IPS-18a (cell line): ENCODE measurements around the gene FAM118B.

Experiments used
- H3K27ac ChIP-seq: one replicate; pipeline ENCODE4 v1.5.1; 2013; ENCODE audit warnings: low read length
- H3K27me3 ChIP-seq: one replicate; pipeline ENCODE4 v1.6.1; 2013; ENCODE audit warnings: mild to moderate bottlenecking, low read length; ENCODE audit not compliant: control insufficient read depth, insufficient read depth
- H3K36me3 ChIP-seq: one replicate; pipeline ENCODE4 v1.6.1; 2013; ENCODE audit warnings: low read depth, low read length; ENCODE audit not compliant: control insufficient read depth
- H3K4me1 ChIP-seq: one replicate; pipeline ENCODE4 v1.6.1; 2013; ENCODE audit warnings: low read depth, low read length; ENCODE audit not compliant: control insufficient read depth
- H3K4me3 ChIP-seq: one replicate; pipeline ENCODE4 v1.5.1; 2013; ENCODE audit warnings: low read length
- H3K9ac ChIP-seq: one replicate; pipeline ENCODE4 v1.6.1; 2013; ENCODE audit warnings: mild to moderate bottlenecking, low read length, moderate library complexity
- H3K9me3 ChIP-seq: one replicate; pipeline ENCODE4 v1.6.1; 2013; ENCODE audit warnings: low read depth, low read length; ENCODE audit not compliant: control insufficient read depth

FAM118B gene

DNA sequence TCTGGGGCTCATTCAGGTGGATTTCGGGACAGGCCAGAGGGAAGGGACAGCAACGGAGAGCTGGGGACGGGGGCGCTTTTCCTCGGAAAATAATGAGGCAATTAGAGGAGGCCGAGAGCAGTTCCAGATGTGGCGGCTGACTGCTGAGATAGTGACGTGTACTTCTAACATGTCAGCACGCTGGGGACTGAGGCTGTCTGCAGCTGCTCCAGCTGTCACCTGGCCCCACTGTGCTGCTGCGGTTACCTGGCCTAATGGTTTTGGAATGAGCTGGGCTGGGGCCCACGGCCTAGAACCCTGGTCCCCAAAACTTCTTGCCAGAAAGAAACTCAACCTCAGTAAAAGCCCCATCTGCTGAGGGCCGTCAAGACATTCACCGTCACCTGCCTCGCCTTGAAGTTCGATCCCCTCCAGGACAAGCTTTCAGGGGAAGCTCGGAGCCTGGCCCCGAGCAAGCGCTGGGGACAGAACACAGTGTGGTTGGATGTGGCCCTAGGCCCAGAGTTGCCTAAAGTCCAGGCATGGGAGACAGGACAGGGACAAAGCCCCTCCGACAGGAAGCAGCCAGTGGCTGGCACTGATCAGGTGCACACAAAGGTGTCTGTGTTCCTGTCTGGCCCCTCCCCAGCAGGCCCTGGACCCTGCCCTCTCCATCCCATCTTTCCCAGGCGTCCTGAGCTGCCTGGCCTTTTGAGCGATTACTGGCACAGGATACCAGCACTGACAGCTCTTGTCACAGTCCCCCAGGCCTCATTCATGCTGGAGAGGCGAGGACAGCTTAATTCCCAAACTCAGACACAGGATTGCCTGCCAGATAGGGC, 22.3 kb upstream of the FAM118B start:
- no peaks in the 10 kb centered on the region for H3K9me3 ChIP-seq
- no peaks in the 10 kb centered on the region for H3K27me3 ChIP-seq
- peaks cover 21% of the 10 kb centered on the region for H3K36me3 ChIP-seq
- no peak overlapping the region for H3K27ac ChIP-seq
- no peak overlapping the region for H3K4me3 ChIP-seq
- H3K4me1 ChIP-seq: no peaks in the 10 kb centered on the region
- no peak overlapping the region for H3K9ac ChIP-seq

DNA sequence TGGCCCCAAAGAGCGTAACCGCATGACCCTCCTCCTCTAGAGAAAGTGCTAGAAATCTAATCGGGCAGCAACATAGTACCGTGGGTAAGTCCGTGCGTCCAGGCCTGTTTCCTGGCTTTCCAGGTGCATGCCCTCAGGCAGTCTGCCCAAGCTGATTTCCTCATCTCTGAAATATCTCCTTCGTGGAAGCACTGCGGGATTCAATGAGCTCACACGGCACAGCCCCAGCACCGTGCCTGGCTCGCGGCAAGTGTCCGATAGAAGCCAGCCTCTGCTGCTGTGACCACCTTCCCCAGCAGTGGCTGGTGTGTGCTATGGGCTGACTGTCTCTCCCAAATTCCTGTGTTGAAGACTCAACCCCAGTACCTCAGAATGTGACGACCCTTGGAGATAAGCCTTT, 20.8 kb upstream of the FAM118B start:
- H3K27ac ChIP-seq: no peak overlapping the region
- no peaks in the 10 kb centered on the region for H3K27me3 ChIP-seq
- H3K9me3 ChIP-seq: no peaks in the 10 kb centered on the region
- H3K36me3 ChIP-seq: peaks cover 13% of the 10 kb centered on the region
- no peaks in the 10 kb centered on the region for H3K4me1 ChIP-seq
- no peak overlapping the region for H3K9ac ChIP-seq
- H3K4me3 ChIP-seq: no peak overlapping the region

GRCh38 chr11:126191379-126192073, 20.1 kb upstream of the FAM118B start:
- no peak overlapping the region for H3K9ac ChIP-seq
- no peak overlapping the region for H3K27ac ChIP-seq
- no peak overlapping the region for H3K4me3 ChIP-seq
- peaks cover 15% of the 10 kb centered on the region for H3K36me3 ChIP-seq
- no peaks in the 10 kb centered on the region for H3K9me3 ChIP-seq
- H3K27me3 ChIP-seq: no peaks in the 10 kb centered on the region
- no peaks in the 10 kb centered on the region for H3K4me1 ChIP-seq

DNA sequence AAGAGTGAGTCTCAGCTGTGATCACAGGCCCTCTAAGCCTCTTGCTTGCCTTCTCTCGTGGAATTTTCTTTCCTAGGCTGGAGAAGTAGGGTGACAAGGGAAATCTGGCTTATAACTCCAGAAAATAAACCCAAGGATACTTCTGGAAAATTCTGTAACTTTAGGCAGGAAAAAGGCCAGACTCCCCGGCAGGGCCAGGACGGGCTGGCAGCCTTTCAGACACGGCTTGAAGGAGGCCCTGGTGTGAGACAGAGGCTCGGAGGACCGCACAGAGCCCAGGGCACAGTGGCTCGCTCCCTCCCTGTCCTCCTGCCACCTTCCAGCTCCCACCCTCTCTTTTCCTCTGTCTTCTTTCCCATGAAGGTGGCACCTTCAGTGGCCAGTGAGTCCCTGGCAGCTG, 19.2 kb upstream of the FAM118B start:
- Histone ChIP-seq H3K36me3 (peaks cover 23% of the 10 kb centered on the region), H3K9ac (no peak overlapping the region), H3K4me1 (no peaks in the 10 kb centered on the region), H3K27me3 (no peaks in the 10 kb centered on the region), H3K4me3 (no peak overlapping the region), H3K27ac (no peak overlapping the region), H3K9me3 (no peaks in the 10 kb centered on the region)

DNA sequence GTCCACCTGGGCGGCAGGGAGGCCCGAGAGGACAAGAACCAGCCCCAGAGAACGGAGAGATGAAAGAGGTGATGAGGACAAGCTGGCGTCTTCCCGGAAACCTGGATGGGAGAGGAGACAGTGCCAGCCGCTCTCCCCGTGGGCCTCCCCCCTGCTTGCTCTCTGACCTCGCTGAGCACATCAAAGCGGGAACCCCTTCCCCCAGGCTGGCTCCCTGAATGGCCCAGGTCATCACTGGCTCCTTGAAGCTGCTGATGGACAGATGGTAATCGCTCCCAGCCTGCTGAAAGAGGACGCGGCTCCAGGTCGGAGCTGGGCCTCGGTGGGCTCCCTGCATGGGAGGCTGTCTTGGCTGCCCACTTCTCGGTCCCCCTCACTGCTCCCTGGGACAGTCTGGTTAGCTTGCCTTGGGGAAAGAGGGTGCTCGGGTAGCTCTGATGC, 18.5 kb upstream of the FAM118B start:
- Histone ChIP-seq H3K27me3 (no peaks in the 10 kb centered on the region), H3K4me3 (no peak overlapping the region), H3K9ac (no peak overlapping the region), H3K4me1 (no peaks in the 10 kb centered on the region), H3K9me3 (no peaks in the 10 kb centered on the region), H3K36me3 (peaks cover 30% of the 10 kb centered on the region), H3K27ac (no peak overlapping the region)

DNA sequence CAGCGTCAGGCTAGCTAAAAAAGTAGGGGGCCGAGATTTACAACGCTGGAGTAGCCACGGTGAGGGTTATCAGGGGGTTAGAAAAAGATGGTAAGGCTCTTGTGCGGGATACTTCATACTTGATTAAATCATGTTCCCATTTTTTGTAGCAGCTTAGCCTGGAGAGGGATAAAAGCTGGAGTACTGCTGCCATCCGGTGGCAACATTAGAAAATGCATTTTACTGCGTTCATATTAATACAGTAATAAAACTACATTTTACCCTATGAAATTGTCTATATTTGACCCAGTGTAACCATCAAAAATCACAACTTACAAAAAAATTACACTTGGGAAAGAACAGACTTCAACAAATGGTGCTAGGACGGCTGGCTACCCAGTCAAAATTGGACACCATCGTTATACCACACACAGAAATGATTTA, 17.4 kb upstream of the FAM118B start:
- H3K9me3 ChIP-seq: no peaks in the 10 kb centered on the region
- no peaks in the 10 kb centered on the region for H3K27me3 ChIP-seq
- no peak overlapping the region for H3K9ac ChIP-seq
- H3K4me3 ChIP-seq: no peak overlapping the region
- peaks cover 37% of the 10 kb centered on the region for H3K36me3 ChIP-seq
- no peaks in the 10 kb centered on the region for H3K4me1 ChIP-seq
- no peak overlapping the region for H3K27ac ChIP-seq

- H3K4me3 ChIP-seq: no peak overlapping the region
- no peak overlapping the region for H3K9ac ChIP-seq
- no peaks in the 10 kb centered on the region for H3K27me3 ChIP-seq
- no peak overlapping the region for H3K27ac ChIP-seq
- no peaks in the 10 kb centered on the region for H3K4me1 ChIP-seq
- H3K36me3 ChIP-seq: peaks cover 44% of the 10 kb centered on the region
- H3K9me3 ChIP-seq: no peaks in the 10 kb centered on the region
Observed at GRCh38 chr11:126195119-126195518, 16.5 kb upstream of the FAM118B start.

DNA sequence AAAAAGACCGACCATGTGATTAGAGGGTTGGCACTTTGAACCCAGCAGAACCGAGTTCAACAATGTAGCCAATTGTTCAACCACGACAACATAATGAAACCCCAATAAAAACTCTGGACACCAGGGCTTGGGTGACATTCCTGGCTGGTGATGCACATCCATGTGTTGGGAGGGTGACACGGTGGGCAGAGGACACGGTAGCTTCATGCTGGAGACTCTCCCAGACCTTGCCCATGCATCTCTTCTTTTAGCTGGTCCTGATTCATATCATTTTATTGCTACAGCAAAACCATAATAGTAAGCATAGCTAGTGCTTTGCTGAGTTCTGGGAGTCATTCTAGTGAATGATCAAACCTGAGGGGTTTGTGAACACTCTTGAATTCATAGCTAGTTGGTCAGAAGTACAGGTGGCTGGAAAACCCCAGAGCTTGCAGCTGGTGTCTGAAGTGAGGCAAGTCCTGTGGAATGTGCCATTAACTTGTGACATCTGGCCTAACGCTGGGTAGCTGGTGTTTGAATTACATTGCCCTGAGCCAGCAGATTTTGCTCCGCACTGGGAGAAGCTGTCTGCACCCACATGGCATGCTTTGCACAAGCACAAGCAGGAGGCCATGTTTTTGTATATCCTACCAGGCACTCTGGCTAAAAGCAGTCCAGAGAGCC, 14.2 kb upstream of the FAM118B start:
- H3K4me3 ChIP-seq: no peak overlapping the region
- H3K27me3 ChIP-seq: no peaks in the 10 kb centered on the region
- no peak overlapping the region for H3K27ac ChIP-seq
- no peak overlapping the region for H3K9ac ChIP-seq
- H3K9me3 ChIP-seq: no peaks in the 10 kb centered on the region
- H3K36me3 ChIP-seq: peaks cover 60% of the 10 kb centered on the region
- H3K4me1 ChIP-seq: no peaks in the 10 kb centered on the region

- Histone ChIP-seq H3K9me3 (no peaks in the 10 kb centered on the region), H3K4me1 (no peaks in the 10 kb centered on the region), H3K9ac (no peak overlapping the region), H3K27ac (no peak overlapping the region), H3K27me3 (no peaks in the 10 kb centered on the region), H3K4me3 (no peak overlapping the region), H3K36me3 (peaks cover 67% of the 10 kb centered on the region)
Observed at GRCh38 chr11:126198648-126199047, 12.9 kb upstream of the FAM118B start.

GRCh38 chr11:126202646-126203359, 8.8 kb upstream of the FAM118B start:
- H3K4me3 ChIP-seq: no peak overlapping the region
- H3K27me3 ChIP-seq: no peaks in the 10 kb centered on the region
- no peak overlapping the region for H3K27ac ChIP-seq
- no peaks in the 10 kb centered on the region for H3K9me3 ChIP-seq
- H3K9ac ChIP-seq: no peak overlapping the region
- H3K36me3 ChIP-seq: peaks cover 91% of the 10 kb centered on the region
- no peaks in the 10 kb centered on the region for H3K4me1 ChIP-seq

DNA sequence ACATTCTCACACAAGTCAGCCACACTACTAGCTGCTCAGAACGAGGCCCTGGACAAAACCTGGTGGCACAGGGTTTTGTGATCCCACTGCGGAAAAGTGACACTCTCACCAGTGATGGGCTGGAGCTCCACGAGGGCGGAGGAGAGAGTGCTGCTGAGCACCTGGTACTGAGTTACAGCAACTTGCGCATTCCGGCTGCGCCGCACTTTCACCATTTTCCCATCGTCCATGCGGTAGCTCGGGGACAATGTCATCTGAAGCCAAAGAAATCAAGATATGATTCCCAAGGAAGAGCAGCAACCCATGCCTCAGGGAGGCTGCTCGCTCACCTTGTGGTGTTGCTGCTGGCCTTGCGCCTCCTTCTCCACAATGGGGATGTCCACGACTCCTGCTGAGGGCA, 6.2 kb upstream of the FAM118B start:
- Histone ChIP-seq H3K4me3 (no peak overlapping the region), H3K9ac (no peak overlapping the region), H3K36me3 (peaks cover 89% of the 10 kb centered on the region), H3K4me1 (peaks cover 2% of the 10 kb centered on the region), H3K27ac (no peak overlapping the region), H3K9me3 (no peaks in the 10 kb centered on the region), H3K27me3 (no peaks in the 10 kb centered on the region)
